Measurements from ENCODE around the gene CAPN15. TPM values are rescaled to one million over a fixed set of nuclear protein-coding genes. Genes with fewer than 3 reads are reported as not detected.

The CAPN15 gene
- total and polyA plus RNA-seq, 2 of the 4 experiments (the other 2 are of a cell fraction), result 9.3 to 24.3 TPM

GRCh38 chr16:598823-599739 lies 71.6 kb downstream of the CAPN15 start:
- Histone ChIP-seq H2AFZ (replicated peaks; ENCODE audit: low read length, poor library complexity) (no peak overlapping the region), H3K56ac (ENCODE audit: extremely low read depth, insufficient read depth, low read length) (no peak overlapping the region), H3K27ac (ENCODE audit: insufficient read depth, low read length) (no peak overlapping the region), H2BK15ac (ENCODE audit: low read depth, low read length) (no peak overlapping the region), H2AK9ac (replicated peaks; ENCODE audit: low read depth, low read length, poor library complexity) (peak overlapping the region; percentile 42), H4K5ac (ENCODE audit: low read depth, low read length) (no peak overlapping the region), H4K91ac (ENCODE audit: insufficient read depth, low read depth, low read length) (no peak overlapping the region), H3K9me1 (ENCODE audit: insufficient read depth, low read length) (0 out of 2 replicates have a peak, but pooled peaks cover 4% of the 10 kb centered on the region), H2AK5ac (ENCODE audit: low read depth, low read length) (no peak overlapping the region), H3K36me3 (ENCODE audit: control insufficient read depth, insufficient read depth, low read length) (peaks cover 6% of the 10 kb centered on the region; the same call in 1 of the 2 replicates), H3K4me3 (ENCODE audit: insufficient read depth, low read depth, low read length) (no peak overlapping the region), H3K4me1 (ENCODE audit: control insufficient read depth, insufficient read depth, low read length) (no peaks in the 10 kb centered on the region), H3K14ac (replicated peaks; ENCODE audit: low read depth, low read length) (no peak overlapping the region), H2BK20ac (ENCODE audit: low read depth, low read length) (no peak overlapping the region), H2BK120ac (ENCODE audit: low read depth, low read length) (no peak overlapping the region), H3K18ac (ENCODE audit: low read depth, low read length) (no peak overlapping the region), H4K20me1 (ENCODE audit: insufficient read depth, low read length) (peaks cover 27% of the 10 kb centered on the region), H2BK5ac (ENCODE audit: low read depth, low read length, poor library complexity, severe bottlenecking) (no peak overlapping the region), H3K4me2 (ENCODE audit: low read depth, low read length) (no peak overlapping the region), H3K79me1 (ENCODE audit: low read depth in 1 of 2, low read length in 2 of 2) (peaks cover 20 to 76% of the 10 kb centered on the region in 2 experiments), H3K27me3 (ENCODE audit: control insufficient read depth, insufficient read depth, low read length) (no peaks in the 10 kb centered on the region), H4K8ac (ENCODE audit: low read depth in 2 of 2, low read length in 2 of 2) (no peak overlapping the region), H3K9me3 (ENCODE audit: control insufficient read depth, insufficient read depth, low read length) (no peaks in the 10 kb centered on the region), H3K9ac (ENCODE audit: low read depth, low read length) (no peak overlapping the region), H3K23ac (ENCODE audit: low read depth, low read length) (no peak overlapping the region), H3K4ac (ENCODE audit: low read depth, low read length) (no peak overlapping the region)
- WGBS, 2 experiments (ENCODE audit: extremely low coverage in 2 of 2, insufficient read length in 1 of 2), result 93% methylated on average over 16 of the region's 43 CpGs; no CpG with 5 or more reads in 1 of the 2 experiments
- no TSS peak for BruUV-seq (replicated peaks)
- in situ Hi-C loops (cut with MboI; ENCODE audit: low sequenced_read_pairs) (no loop called here), intact Hi-C loops (cut with micrococcal nuclease) (no loop called here), dilution Hi-C loops (cut with HindIII; ENCODE audit: low sequenced_read_pairs, unreplicated experiment) (no loop called here)
- no peak for DNase-seq
- POLR2A ChIA-PET (ENCODE audit: unreplicated experiment), result no interaction called here
- CTCF ChIA-PET, result no interaction called here
- no peak for ATAC-seq (ENCODE audit: low read depth)
- no peak for TF ChIP-seq CHD1 (IDR thresholded peaks at IDR 0.05; ENCODE audit: low read depth, low read length)
- TF ChIP-seq MAFK (IDR thresholded peaks at IDR 0.05; ENCODE audit: low read depth, low read length), result no peak
- TF ChIP-seq ELK1 (IDR thresholded peaks at IDR 0.05; ENCODE audit: borderline replicate concordance, low read depth, low read length), result no peak
- TF ChIP-seq BHLHE40 (IDR thresholded peaks at IDR 0.05; ENCODE audit: low read depth, low read length), result no peak
- TF ChIP-seq MAZ (IDR thresholded peaks at IDR 0.05; ENCODE audit: borderline replicate concordance, low read depth, low read length), result no peak
- no peak for TF ChIP-seq MXI1 (IDR thresholded peaks at IDR 0.05; ENCODE audit: borderline replicate concordance, low read depth, low read length)
- TF ChIP-seq CTCF (conservative IDR thresholded peaks at IDR 0.05; ENCODE audit: low read depth, low read length), result no peak
- no peak for TF ChIP-seq FOS (IDR thresholded peaks at IDR 0.05; ENCODE audit: low read depth, low read length)
- TF ChIP-seq RAD21 (IDR thresholded peaks at IDR 0.05; ENCODE audit: low read length), result no peak
- no peak for TF ChIP-seq POLR2A (IDR thresholded peaks at IDR 0.05; ENCODE audit: low read depth, low read length)
- TF ChIP-seq USF2 (IDR thresholded peaks at IDR 0.05; ENCODE audit: low read depth, low read length), result no peak
- TF ChIP-seq SMC3 (IDR thresholded peaks at IDR 0.05; ENCODE audit: low read depth, low read length), result no peak
- no peak for TF ChIP-seq RCOR1 (IDR thresholded peaks at IDR 0.05; ENCODE audit: insufficient replicate concordance, low read length)
- no peak for TF ChIP-seq NFE2L2 (IDR thresholded peaks at IDR 0.05; ENCODE audit: low read depth, low read length)
- no peak for TF ChIP-seq CEBPB (IDR thresholded peaks at IDR 0.05; ENCODE audit: low read depth, low read length)

Measured in IMR-90 (cell line).